Muscle layer of colon (tissue), 2 donors: ENCODE data around the gene C15orf39.
"Not testable (repeated sequence)": the region's sequence is repeated elsewhere in the genome, so short reads cannot be mapped to it uniquely, and the experiment has no call there.

ENCODE experiments used
- H3K27ac ChIP-seq: one replicate; pipeline ENCODE4 v1.7.0; 2013; ENCODE audit warnings: low read depth, mild to moderate bottlenecking, low read length, moderate library complexity
- H3K27me3 ChIP-seq, 2 donors: one replicate each; pipeline ENCODE4 v1.7.0; 2013; ENCODE audit warnings: low read length in 2 of 2, mild to moderate bottlenecking in 2 of 2; ENCODE audit not compliant: insufficient read depth in 2 of 2, control insufficient read depth in 1 of 2
- H3K36me3 ChIP-seq: one replicate; pipeline ENCODE4 v1.7.0; 2013; ENCODE audit warnings: mild to moderate bottlenecking, low read length; ENCODE audit not compliant: insufficient read depth
- H3K4me1 ChIP-seq: one replicate; pipeline ENCODE4 v1.7.0; 2013; ENCODE audit warnings: mild to moderate bottlenecking, low read length; ENCODE audit not compliant: insufficient read depth
- H3K4me3 ChIP-seq, 2 donors: one replicate each; pipeline ENCODE4 v1.7.0; 2013; ENCODE audit warnings: low read length in 2 of 2, low read depth in 1 of 2, mild to moderate bottlenecking in 1 of 2, moderate library complexity in 1 of 2
- H3K9ac ChIP-seq: one replicate; pipeline ENCODE4 v1.7.0; 2013; ENCODE audit warnings: low read length
- H3K9me3 ChIP-seq: one replicate; pipeline ENCODE4 v1.7.0; 2013; ENCODE audit warnings: mild to moderate bottlenecking, low read length
- donor health status: abdominal sarcoma.
- donor health status: Adenocarcinoma of cecum.

The C15orf39 gene

GRCh38 chr15:75238150-75238549, 36.5 kb downstream of the C15orf39 start:
- peaks cover 0 to 16% of the 10 kb centered on the region in 2 donors for H3K27me3 ChIP-seq
- no peak overlapping the region for H3K27ac ChIP-seq
- no peak overlapping the region for H3K4me3 ChIP-seq
- H3K9me3 ChIP-seq: no peaks in the 10 kb centered on the region
- H3K9ac ChIP-seq: no peak overlapping the region
- H3K36me3 ChIP-seq: no peaks in the 10 kb centered on the region
- H3K4me1 ChIP-seq: no peaks in the 10 kb centered on the region

- not testable (repeated sequence) for H3K4me3 ChIP-seq, H3K4me1 ChIP-seq, H3K9ac ChIP-seq, H3K9me3 ChIP-seq, H3K36me3 ChIP-seq, H3K27me3 ChIP-seq, H3K27ac ChIP-seq
Measured at GRCh38 chr15:75245741-75246140, 44.1 kb downstream of the C15orf39 start.

DNA sequence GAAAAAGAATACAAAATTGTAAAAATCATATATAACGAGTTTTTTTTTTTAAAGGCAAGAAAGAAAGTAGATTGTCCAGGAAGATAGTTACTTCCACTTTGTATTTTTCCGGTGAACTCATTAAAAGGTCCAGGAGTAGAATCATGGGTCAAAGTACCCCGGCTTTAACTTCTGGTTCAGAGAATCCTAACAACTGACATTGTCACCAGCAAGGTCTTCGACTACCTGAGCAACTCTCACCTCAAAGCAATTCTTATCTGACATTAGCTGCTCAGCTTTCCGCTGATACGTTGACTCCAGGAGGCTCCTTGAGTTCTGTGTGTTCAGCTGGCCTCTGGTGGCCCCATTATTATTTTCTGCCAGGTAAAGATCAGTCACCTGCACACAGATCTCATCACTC, 47.3 kb downstream of the C15orf39 start:
- not testable (repeated sequence) for H3K9ac ChIP-seq, H3K9me3 ChIP-seq, H3K27me3 ChIP-seq, H3K36me3 ChIP-seq, H3K4me3 ChIP-seq, H3K27ac ChIP-seq, H3K4me1 ChIP-seq

DNA sequence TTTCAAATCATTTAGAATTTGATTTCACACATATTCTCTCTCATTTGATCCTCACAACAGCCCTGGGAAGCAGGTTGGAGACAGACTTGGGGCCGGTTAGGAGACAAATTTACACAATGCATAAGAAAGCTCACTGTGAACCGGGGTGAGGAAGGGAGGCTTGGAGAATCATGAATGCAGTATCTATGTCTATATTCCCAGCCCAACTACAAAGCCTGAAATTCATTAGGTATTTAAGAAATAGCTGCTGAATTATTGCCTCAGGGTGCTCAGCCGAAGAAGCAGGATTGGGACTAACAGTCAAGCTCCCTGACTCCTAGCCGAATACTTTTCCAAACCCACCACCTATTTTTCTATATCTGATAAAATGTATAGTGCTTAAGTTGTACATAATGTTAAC, 48.0 kb downstream of the C15orf39 start:
- H3K36me3 ChIP-seq: no peaks in the 10 kb centered on the region
- H3K9ac ChIP-seq: no peak overlapping the region
- no peak overlapping the region for H3K4me3 ChIP-seq
- no peaks in the 10 kb centered on the region for H3K4me1 ChIP-seq
- H3K27me3 ChIP-seq: peaks cover 0 to 7% of the 10 kb centered on the region in 2 donors
- no peaks in the 10 kb centered on the region for H3K9me3 ChIP-seq
- H3K27ac ChIP-seq: no peak overlapping the region

DNA sequence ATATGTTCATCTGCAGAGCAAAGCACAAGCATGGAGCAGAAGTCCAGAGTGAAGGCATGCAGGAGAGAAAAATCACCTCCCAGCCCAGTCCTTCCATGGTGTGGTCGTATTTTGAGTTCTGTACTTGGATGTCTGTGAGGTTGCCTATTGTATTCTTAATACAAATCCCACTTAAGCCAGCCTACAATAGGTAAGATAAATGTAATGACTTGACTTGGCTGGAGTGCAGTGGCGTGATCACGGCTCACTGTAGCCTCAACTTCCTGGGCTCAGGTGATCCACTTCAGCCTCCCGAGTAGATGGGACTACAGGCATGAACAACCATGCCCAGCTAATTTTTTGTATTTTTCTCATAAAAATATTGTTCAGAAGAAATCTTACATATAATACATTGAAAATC, 49.7 kb downstream of the C15orf39 start:
- not testable (repeated sequence) for H3K4me1 ChIP-seq, H3K27me3 ChIP-seq, H3K9me3 ChIP-seq, H3K36me3 ChIP-seq, H3K9ac ChIP-seq, H3K4me3 ChIP-seq, H3K27ac ChIP-seq

DNA sequence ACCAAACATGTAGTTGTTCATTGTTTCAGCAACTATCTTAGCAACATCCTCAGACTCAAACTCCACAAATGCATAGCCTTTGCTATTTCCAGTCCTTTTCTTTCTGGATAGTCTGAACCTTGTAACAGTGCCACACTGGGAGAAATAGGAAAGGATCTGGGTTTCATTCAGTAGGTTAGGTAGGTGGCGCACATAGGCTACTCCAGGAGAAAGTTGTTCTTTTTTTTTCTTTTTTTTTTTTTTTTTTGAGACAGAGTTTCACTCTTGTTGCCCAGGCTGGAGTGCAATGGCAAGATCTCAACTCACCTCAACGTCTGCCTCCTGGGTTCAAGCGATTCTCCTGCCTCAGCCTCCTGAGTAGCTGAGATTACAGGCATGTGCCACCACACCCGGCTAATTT, 50.6 kb downstream of the C15orf39 start:
- H3K9me3 ChIP-seq, H3K36me3 ChIP-seq, H3K27me3 ChIP-seq, H3K4me1 ChIP-seq, H3K9ac ChIP-seq, H3K4me3 ChIP-seq, H3K27ac ChIP-seq: not testable (repeated sequence)

GRCh38 chr15:75258034-75258433, 56.4 kb downstream of the C15orf39 start, which contains the start of gene GOLGA6C:
TSS of gene GOLGA6C (plus strand) at chr15:75258334. CDS start at chr15:75258599, 265 bp downstream.
- not testable (repeated sequence) for H3K36me3 ChIP-seq, H3K27ac ChIP-seq, H3K9me3 ChIP-seq, H3K9ac ChIP-seq, H3K27me3 ChIP-seq, H3K4me1 ChIP-seq, H3K4me3 ChIP-seq

DNA sequence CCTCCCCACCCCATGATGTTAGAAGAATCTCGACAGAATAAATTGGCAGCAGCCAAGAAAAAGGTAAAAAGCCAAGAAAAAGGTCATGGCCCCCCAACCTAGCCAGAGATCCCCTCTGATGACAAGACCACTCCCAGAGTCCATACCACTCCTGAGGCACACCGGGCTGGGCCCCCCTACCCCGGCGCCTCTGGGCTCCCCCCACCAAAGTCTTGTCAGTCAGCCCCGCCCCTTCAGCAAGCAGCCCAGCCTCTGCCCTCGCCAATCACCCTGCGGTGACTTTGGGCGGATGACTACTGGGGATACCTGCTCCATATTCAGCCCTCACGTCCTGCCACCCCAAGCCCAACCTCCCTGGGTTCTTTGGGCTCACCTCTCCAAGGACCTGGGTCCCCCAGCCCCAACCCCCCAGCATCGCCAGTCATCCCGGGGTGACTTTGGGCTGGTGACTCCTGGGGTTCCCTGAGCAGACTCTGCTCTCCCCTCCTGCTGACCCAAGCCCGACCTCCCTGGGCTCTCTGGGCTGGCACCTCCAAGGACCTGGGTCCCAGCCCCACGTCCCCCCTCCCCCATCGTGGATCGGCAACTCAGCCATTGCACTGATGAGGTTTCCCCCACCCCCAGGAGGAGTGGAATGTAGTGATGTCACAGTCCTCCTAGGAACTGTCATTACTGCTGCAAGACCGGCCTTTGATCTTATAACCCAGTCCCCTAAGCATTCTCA, 57.1 kb downstream of the C15orf39 start:
- H3K27me3 ChIP-seq: not testable (repeated sequence)

DNA sequence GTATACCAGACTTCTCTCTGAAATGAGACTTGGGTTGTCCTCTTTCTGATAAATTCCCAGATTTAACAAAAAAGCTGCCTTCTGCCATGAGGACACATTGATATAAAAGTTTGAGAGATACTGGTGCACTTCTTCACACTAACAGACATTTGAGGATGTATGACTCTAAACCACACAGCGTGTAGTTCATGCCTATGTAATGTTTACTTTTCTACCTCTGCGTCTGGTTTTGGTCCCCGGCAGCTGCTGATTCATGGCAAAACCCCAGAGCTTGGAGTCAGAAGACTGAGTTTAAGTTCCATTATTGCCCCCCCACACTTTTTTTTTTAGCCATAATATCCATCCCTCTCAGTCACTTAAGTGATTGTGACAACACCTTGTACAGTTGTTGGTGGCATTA, 58.2 kb downstream of the C15orf39 start:
- not testable (repeated sequence) for H3K9me3 ChIP-seq, H3K27ac ChIP-seq, H3K27me3 ChIP-seq, H3K9ac ChIP-seq, H3K4me3 ChIP-seq, H3K36me3 ChIP-seq, H3K4me1 ChIP-seq

More for the DNA sequence above, 57.1 kb downstream of the C15orf39 start:
- not testable (repeated sequence) for H3K36me3 ChIP-seq, H3K9ac ChIP-seq, H3K9me3 ChIP-seq, H3K4me3 ChIP-seq, H3K27ac ChIP-seq, H3K4me1 ChIP-seq
